K562 (cell line): ENCODE measurements around the gene HEXD. TPM values are rescaled to one million over a fixed set of nuclear protein-coding genes. Genes with fewer than 3 reads are reported as not detected.

ENCODE experiments used
- ATAC-seq: fragments of 200-7000 bp; cut with Tn5 transposase; 3 replicates; pipeline ENCODE4 v1.9.1; 2020; ENCODE audit warnings: moderate library complexity
- BruUV-seq: library from RNA; stranded (reverse); fragments of 400-500 nt; replicated peaks from 2 replicates; lab custom pipeline; 2021; lab: Mats Ljungman, UMichigan
- CTCF ChIA-PET: fragments of 300-600 bp; formaldehyde crosslinking; extraction: SDS; loops from one replicate; lab custom pipeline; 2021; ENCODE audit warnings: low intra/inter-chr PET ratio; lab: Yijun Ruan, JAX
- POLR2A ChIA-PET: fragments of 300-600, 350-650 bp; sonication (Branson Sonifier 250); formaldehyde crosslinking; extraction: SDS; loops from one replicate; lab custom pipeline; 2021; ENCODE audit warnings: antibody characterized with exemption, inconsistent platforms; lab: Yijun Ruan, JAX
- DNase-seq, 4 experiments: peaks; one replicate each; pipeline versions ENCODE4 v3.0.0 to v3.0.0-alpha.2; 2011 to 2018; ENCODE audit warnings: low spot score in 3 of 4, mixed read lengths in 3 of 4; ENCODE audit errors: extremely low read depth in 1 of 4
- FAIRE-seq: peaks from 2 replicates; lab custom pipeline; 2011; peaks lifted over from hg19 to GRCh38; lab: Jason Lieb, UNC
- H2AFZ ChIP-seq: 2 replicates; pipeline ENCODE4 v1.6.0; 2011; ENCODE audit warnings: low read depth, low read length, control low read depth, inconsistent platforms
- H3K27ac ChIP-seq: fragments of 200-600 bp; 3 replicates; pipeline ENCODE4 v1.8.0; 2011; ENCODE audit warnings: low read depth, mild to moderate bottlenecking, control low read depth, inconsistent platforms, low read length, moderate library complexity, mixed read lengths; ENCODE audit errors: extremely low read depth
- H3K27me3 ChIP-seq, 2 experiments: fragments of 300-600 bp in 1 of 2; 2 replicates in 1 of 2; 3 replicates in 1 of 2; pipeline versions ENCODE4 v1.6.0 to v1.8.0; 2011; ENCODE audit warnings: inconsistent platforms in 2 of 2, low read length in 2 of 2, mild to moderate bottlenecking in 1 of 2, mixed read lengths in 1 of 2, moderate library complexity in 1 of 2; ENCODE audit not compliant: control insufficient read depth in 2 of 2, insufficient read depth in 2 of 2
- H3K36me3 ChIP-seq: fragments of 300-600 bp; 3 replicates; pipeline ENCODE4 v1.8.0; 2011; ENCODE audit warnings: mild to moderate bottlenecking, low read length, inconsistent platforms; ENCODE audit not compliant: control insufficient read depth, insufficient read depth
- H3K4me1 ChIP-seq, 2 experiments: fragments of 200-600 bp in 1 of 2; replicated peaks in 1 of 2; 2 replicates in 1 of 2; 3 replicates in 1 of 2; pipeline versions ENCODE4 v1.5.1 to v1.8.0; 2011; ENCODE audit warnings: inconsistent platforms in 2 of 2, low read length in 2 of 2, mild to moderate bottlenecking in 1 of 2, mixed read lengths in 1 of 2, moderate library complexity in 1 of 2; ENCODE audit not compliant: control insufficient read depth in 2 of 2, insufficient read depth in 2 of 2
- H3K4me2 ChIP-seq: 2 replicates; pipeline ENCODE4 v1.6.1; 2011; ENCODE audit warnings: low read length, control low read depth, inconsistent platforms, mixed read lengths; ENCODE audit not compliant: insufficient read depth
- H3K4me3 ChIP-seq: fragments of 200-600 bp; sonication (generic), shearing (Covaris generic); 2 replicates; pipeline ENCODE4 v1.5.1; 2016; ENCODE audit warnings: control low read depth, inconsistent platforms
- H3K79me2 ChIP-seq: fragments of 200-600 bp; 3 replicates; pipeline ENCODE4 v1.8.0; 2011; ENCODE audit warnings: low read length, inconsistent platforms; ENCODE audit not compliant: control insufficient read depth, insufficient read depth
- H3K9ac ChIP-seq, 2 experiments: 2 replicates each; pipeline versions ENCODE4 v1.6.0 to v1.6.1; 2011; ENCODE audit warnings: low read depth in 2 of 2, low read length in 2 of 2, control low read depth in 1 of 2, inconsistent platforms in 1 of 2, mild to moderate bottlenecking in 1 of 2, mixed read lengths in 1 of 2; ENCODE audit not compliant: insufficient read depth in 1 of 2
- H3K9me1 ChIP-seq: one replicate; pipeline ENCODE4 v1.6.0; 2011; ENCODE audit warnings: inconsistent platforms, mild to moderate bottlenecking, low read length, moderate library complexity; ENCODE audit not compliant: control insufficient read depth, insufficient read depth
- H3K9me3 ChIP-seq: replicated peaks from 2 replicates; pipeline ENCODE4 v1.5.1; 2011; ENCODE audit warnings: low read depth, low read length, inconsistent platforms; ENCODE audit not compliant: control insufficient read depth, insufficient read depth
- H4K20me1 ChIP-seq: replicated peaks from 2 replicates; pipeline ENCODE4 v1.6.1; 2011; ENCODE audit warnings: low read length, inconsistent platforms, mixed read lengths; ENCODE audit not compliant: control insufficient read depth, insufficient read depth
- CBFB ChIP-seq: sonication (generic); formaldehyde crosslinking; IDR thresholded peaks from 2 replicates; pipeline ENCODE4 v1.4.0; 2020; ENCODE audit warnings: mild to moderate bottlenecking, missing genetic modification reagents
- HDAC3 ChIP-seq: fragments of 450-650 bp; IDR thresholded peaks from 2 replicates; pipeline ENCODE4 v1.6.1; 2018; ENCODE audit warnings: borderline replicate concordance, mild to moderate bottlenecking, moderate library complexity; ENCODE audit not compliant: partially characterized antibody
- MBD2 ChIP-seq: sonication (generic); IDR thresholded peaks from 2 replicates; pipeline ENCODE4 v1.6.1; 2016; ENCODE audit warnings: low read depth, borderline replicate concordance
- NFIC ChIP-seq: fragments of 450-650 bp; IDR thresholded peaks from 2 replicates; pipeline ENCODE4 v1.6.1; 2017; ENCODE audit warnings: mild to moderate bottlenecking, inconsistent platforms
- NRF1 ChIP-seq, 2 experiments: fragments of 450-650 bp; IDR thresholded peaks in 1 of 2; conservative IDR thresholded peaks in 1 of 2; 2 replicates each; pipeline ENCODE4 v1.6.1; 2014; ENCODE audit warnings: mild to moderate bottlenecking in 2 of 2
- POLR2G ChIP-seq: fragments of 200-400 bp; formaldehyde crosslinking; IDR thresholded peaks from 2 replicates; pipeline ENCODE4 v1.6.1; 2017; ENCODE audit warnings: low read depth, mild to moderate bottlenecking, antibody characterized with exemption, low read length, moderate library complexity
- RBM22 ChIP-seq: fragments of 200-400 bp; formaldehyde crosslinking; IDR thresholded peaks from 2 replicates; pipeline ENCODE4 v1.6.1; 2018; ENCODE audit warnings: low read length, low read depth; ENCODE audit not compliant: poor library complexity, severe bottlenecking
- U2AF1 ChIP-seq: fragments of 200-400 bp; formaldehyde crosslinking; optimal IDR thresholded peaks from 2 replicates; pipeline ENCODE3; 2017; ENCODE audit warnings: mild to moderate bottlenecking, low read depth, low read length, moderate library complexity
- ZNF3 ChIP-seq: fragments of 250-450 bp; sonication (Bioruptor Pico); IDR thresholded peaks from 2 replicates; pipeline ENCODE4 v1.5.0; 2021; ENCODE audit warnings: mild to moderate bottlenecking, moderate library complexity
- ZNF584 ChIP-seq: fragments of 200-800 bp; sonication (Bioruptor generic); IDR thresholded peaks from 2 replicates; pipeline ENCODE4 v1.6.1; 2016; ENCODE audit warnings: low read depth, mild to moderate bottlenecking, missing genetic modification characterization, missing compliant biosample characterization
- ZNF592 ChIP-seq: fragments of 450-650 bp; IDR thresholded peaks from 2 replicates; pipeline ENCODE4 v1.6.1; 2017; ENCODE audit warnings: antibody characterized with exemption, mild to moderate bottlenecking
- ZNF830 ChIP-seq: fragments of 250-450 bp; sonication (Bioruptor Pico); IDR thresholded peaks from 2 replicates; pipeline ENCODE4 v1.5.0; 2021; ENCODE audit warnings: mild to moderate bottlenecking
- WGBS: fragments of 100-300 bp; shearing (Covaris generic); methylation state at CpG from one replicate; pipeline ENCODE4 v1.1.6; 2016; ENCODE audit warnings: low coverage, mixed read lengths; ENCODE audit not compliant: insufficient coverage; ENCODE audit errors: missing lambda C conversion rate; 5-methylcytosine and 5-hydroxymethylcytosine counted together
- in situ Hi-C: fragments of 300-500 bp; cut with MboI; formaldehyde crosslinking; loops from 4 replicates; pipeline ENCODE4 v1.15.0; 2018; ENCODE audit warnings: inconsistent platforms, mixed read lengths
- intact Hi-C: fragments of 100-400 bp; cut with micrococcal nuclease; formaldehyde crosslinking; loops from 2 replicates; pipeline ENCODE4 v1.14.2; 2022
- polyA plus RNA-seq, 8 experiments: library from polyadenylated mRNA; depleted of rRNA in 4 of 8; stranded (reverse) in 5 of 8; unstranded in 3 of 8; fragments of >200 nt; fragmentation: Nextera tagmentation in 2 of 8; fragmentation: Illumina TruSeq in 1 of 8; extraction: Ambion mirVana in 2 of 8; extraction: Trizol in 1 of 8; gene quantifications; 2 replicates each; pipeline versions ENCODE4 v1.2.1 to v1.2.3, GENCODE V29; 2011 to 2014; ENCODE audit warnings: inconsistent platforms in 1 of 8, missing spikeins in 1 of 8
- total RNA-seq, 7 experiments: library from RNA; depleted of rRNA in 6 of 7; stranded (reverse); fragments of >200 nt in 6 of 7; fragmentation: Illumina TruSeq in 2 of 7; extraction: Trizol in 2 of 7; gene quantifications; 2 replicates each; pipeline versions ENCODE4 v1.2.1 to v1.2.3, GENCODE V29; 2011 to 2021; ENCODE audit warnings: low replicate concordance in 1 of 7

HEXD gene
- total and polyA plus RNA-seq, 9 of the 15 experiments (the other 6 are each of a cell fraction or from before 2014, with no cell fraction given), result 1.0 to 25.3 (median 10.0) TPM

GRCh38 chr17:82487910-82488309 lies 69.8 kb downstream of the HEXD start:
- Histone ChIP-seq H3K4me2 (no peak overlapping the region), H3K9me1 (peaks cover 4% of the 10 kb centered on the region), H4K20me1 (no peaks in the 10 kb centered on the region), H3K36me3 (peaks cover 60% of the 10 kb centered on the region), H3K27ac (no peak overlapping the region), H3K9ac (no peak overlapping the region), H3K79me2 (no peaks in the 10 kb centered on the region), H3K4me3 (no peak overlapping the region), H2AFZ (no peak overlapping the region), H3K4me1 (peaks cover 0 to 31% of the 10 kb centered on the region in 2 experiments; a peak in 2 of 5 replicates), H3K9me3 (no peaks in the 10 kb centered on the region), H3K27me3 (no peaks in the 10 kb centered on the region)
- in situ Hi-C loops, result no loop called here
- ChIA-PET POLR2A (interaction anchor here (0.6 to 1.3 kb wide), 4 partner anchors 9 to 116 kb away, joined by 3 read pairs; no protein-coding TSS in a partner anchor), CTCF (no interaction called here)
- TF ChIP-seq ZNF3 (CRISPR knock-in tag) (no peak), NFIC (no peak), NRF1 (conservative IDR thresholded peaks at IDR 0.05 in 1 of 2, IDR thresholded peaks at IDR 0.05 in 1 of 2) (0 out of 4 replicates have a peak, but pooled peaks of 1 of the 2 experiments have one; percentile 16), ZNF584 (CRISPR knock-in tag) (no peak), MBD2 (no peak), CBFB (CRISPR knock-in tag) (no peak), U2AF1 (no peak), ZNF830 (CRISPR knock-in tag) (no peak), POLR2G (peak; percentile 62), ZNF592 (no peak), RBM22 (peak; percentile 21), HDAC3 (no peak)
- intact Hi-C loops, result no loop called here
- 81% methylated on average over 14 of the region's 14 CpGs for WGBS
- FAIRE-seq (no peak), ATAC-seq (no peak; the same call in 2 of the 3 replicates), DNase-seq (no peak)
- BruUV-seq, result no TSS peak
